PC-3 (cell line): ENCODE data around the gene VILL. TPM values are rescaled to one million over a fixed set of nuclear protein-coding genes. Genes with fewer than 3 reads are reported as not detected.

Experiments used
- ATAC-seq: fragments of 200-7000 bp; cut with Tn5 transposase; 2 replicates; pipeline ENCODE4 v1.9.1; 2020; ENCODE audit warnings: mild to moderate bottlenecking, moderate library complexity
- BruUV-seq: library from RNA; stranded (reverse); fragments of 400-500 nt; replicated peaks from 2 replicates; lab custom pipeline; 2021; lab: Mats Ljungman, UMichigan
- CTCF ChIA-PET: fragments of 300-600 bp; sonication (Branson Sonifier 250); formaldehyde crosslinking; loops from one replicate; lab custom pipeline; 2022; ENCODE audit warnings: antibody characterized with exemption; lab: Charles Lee
- POLR2A ChIA-PET: fragments of 300-600 bp; sonication (Branson Sonifier 250); formaldehyde crosslinking; loops from one replicate; lab custom pipeline; 2022; ENCODE audit warnings: antibody characterized with exemption; ENCODE audit not compliant: unreplicated experiment; lab: Charles Lee
- DNase-seq: peaks from one replicate; pipeline ENCODE4 v3.0.0-alpha.2; 2015
- H2AFZ ChIP-seq: fragments of 300-600 bp; sonication (generic); 2 replicates; pipeline ENCODE4 v1.6.0; 2016; ENCODE audit warnings: antibody characterized with exemption, low read length
- H3F3A ChIP-seq: fragments of 300-600 bp; sonication (generic); one replicate; pipeline ENCODE4 v1.6.0; 2017; ENCODE audit warnings: antibody characterized with exemption, low read length, control low read depth, mild to moderate bottlenecking; ENCODE audit not compliant: unreplicated experiment
- H3K27ac ChIP-seq: fragments of 300-600 bp; sonication (generic); 2 replicates; pipeline ENCODE4 v1.5.1; 2016; ENCODE audit warnings: mild to moderate bottlenecking, low read length
- H3K27me3 ChIP-seq: fragments of 300-600 bp; sonication (generic); 2 replicates; pipeline ENCODE4 v1.6.1; 2016; ENCODE audit warnings: low read length, mixed read lengths
- H3K36me3 ChIP-seq: fragments of 300-600 bp; sonication (generic); 2 replicates; pipeline ENCODE4 v1.6.1; 2016; ENCODE audit warnings: low read depth, mixed run types, low read length, mixed read lengths
- H3K4me1 ChIP-seq: fragments of 300-600 bp; sonication (generic); 2 replicates; pipeline ENCODE4 v1.5.1; 2016; ENCODE audit warnings: low read length; ENCODE audit not compliant: insufficient read depth
- H3K4me2 ChIP-seq: fragments of 300-600 bp; sonication (generic); 2 replicates; pipeline ENCODE4 v1.6.0; 2016; ENCODE audit warnings: low read length
- H3K4me3 ChIP-seq: fragments of 300-600 bp; sonication (generic); 2 replicates; pipeline ENCODE4 v1.5.1; 2016; ENCODE audit warnings: mild to moderate bottlenecking, low read length, mixed read lengths
- H3K79me2 ChIP-seq: fragments of 300-600 bp; sonication (generic); 2 replicates; pipeline ENCODE4 v1.6.1; 2017; ENCODE audit warnings: low read length, mixed read lengths
- H3K9ac ChIP-seq: fragments of 300-600 bp; sonication (generic); 2 replicates; pipeline ENCODE4 v1.6.0; 2016; ENCODE audit warnings: mild to moderate bottlenecking, low read length
- H3K9me2 ChIP-seq: fragments of 300-600 bp; sonication (generic); replicated peaks from 2 replicates; pipeline ENCODE4 v1.6.1; 2016; ENCODE audit warnings: mixed run types, low read length, mixed read lengths
- H3K9me3 ChIP-seq: fragments of 300-600 bp; sonication (generic); 2 replicates; pipeline ENCODE4 v1.6.1; 2016; ENCODE audit warnings: low read length, mixed read lengths
- H4K20me1 ChIP-seq: fragments of 300-600 bp; sonication (generic); 2 replicates; pipeline ENCODE4 v1.6.1; 2016; ENCODE audit warnings: low read length, mixed read lengths
- EZH2 ChIP-seq: fragments of 300-600 bp; sonication (generic); IDR thresholded peaks from one replicate; pipeline ENCODE4 v1.6.1; 2017; ENCODE audit warnings: antibody characterized with exemption, mild to moderate bottlenecking, low read length; ENCODE audit not compliant: unreplicated experiment
- EZH2phosphoT487 ChIP-seq: fragments of 300-600 bp; sonication (generic); IDR thresholded peaks from 2 replicates; pipeline ENCODE4 v1.6.1; 2018; ENCODE audit warnings: mild to moderate bottlenecking, antibody characterized with exemption, low read length, borderline replicate concordance
- intact Hi-C: fragments of 100-400 bp; cut with micrococcal nuclease; formaldehyde crosslinking; loops from 2 replicates; pipeline ENCODE4 v1.9.0; 2023
- total RNA-seq: library from RNA; depleted of rRNA; stranded (reverse); fragments of >200 nt; gene quantifications from 2 replicates; pipeline ENCODE4 v1.2.3, GENCODE V29; 2014
- TF ChIP-seq, protein P1 (sequence below): fragments of 300-600 bp; sonication (generic); conservative IDR thresholded peaks from 2 replicates; pipeline ENCODE4 v1.5.1; 2017; ENCODE audit warnings: antibody characterized with exemption, low read depth, mild to moderate bottlenecking, low read length

VILL gene
- total RNA-seq, 1 experiment from 2014 or later, result 0.44 TPM

- ChIA-PET POLR2A (no interaction called here), CTCF (interaction anchor here (0.6 to 1.8 kb wide), 3 partner anchors 29 to 146 kb away, joined by 3 to 18 read pairs (median 3); no protein-coding TSS in a partner anchor)
- intact Hi-C loops, result no loop called here
- no peaks in the 10 kb centered on the region for H3K27me3 ChIP-seq
- H3K79me2 ChIP-seq, result no peaks in the 10 kb centered on the region
- no peaks in the 10 kb centered on the region for H3K36me3 ChIP-seq
- no peak overlapping the region for H3K27ac ChIP-seq
- no peak overlapping the region for H3K4me2 ChIP-seq
- no TSS peak for BruUV-seq
- no peaks in the 10 kb centered on the region for H3K9me2 ChIP-seq
- H3F3A ChIP-seq, result no peaks in the 10 kb centered on the region
- no peaks in the 10 kb centered on the region for H3K4me1 ChIP-seq
- no peak for ATAC-seq
- no peaks in the 10 kb centered on the region for H4K20me1 ChIP-seq
- H3K4me3 ChIP-seq, result no peak overlapping the region
- H3K9ac ChIP-seq, result no peak overlapping the region
- TF ChIP-seq, protein P1, sequence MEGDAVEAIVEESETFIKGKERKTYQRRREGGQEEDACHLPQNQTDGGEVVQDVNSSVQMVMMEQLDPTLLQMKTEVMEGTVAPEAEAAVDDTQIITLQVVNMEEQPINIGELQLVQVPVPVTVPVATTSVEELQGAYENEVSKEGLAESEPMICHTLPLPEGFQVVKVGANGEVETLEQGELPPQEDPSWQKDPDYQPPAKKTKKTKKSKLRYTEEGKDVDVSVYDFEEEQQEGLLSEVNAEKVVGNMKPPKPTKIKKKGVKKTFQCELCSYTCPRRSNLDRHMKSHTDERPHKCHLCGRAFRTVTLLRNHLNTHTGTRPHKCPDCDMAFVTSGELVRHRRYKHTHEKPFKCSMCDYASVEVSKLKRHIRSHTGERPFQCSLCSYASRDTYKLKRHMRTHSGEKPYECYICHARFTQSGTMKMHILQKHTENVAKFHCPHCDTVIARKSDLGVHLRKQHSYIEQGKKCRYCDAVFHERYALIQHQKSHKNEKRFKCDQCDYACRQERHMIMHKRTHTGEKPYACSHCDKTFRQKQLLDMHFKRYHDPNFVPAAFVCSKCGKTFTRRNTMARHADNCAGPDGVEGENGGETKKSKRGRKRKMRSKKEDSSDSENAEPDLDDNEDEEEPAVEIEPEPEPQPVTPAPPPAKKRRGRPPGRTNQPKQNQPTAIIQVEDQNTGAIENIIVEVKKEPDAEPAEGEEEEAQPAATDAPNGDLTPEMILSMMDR, result no peak
- TF ChIP-seq EZH2 (no peak), EZH2phosphoT487 (no peak)
- no peak overlapping the region for H2AFZ ChIP-seq
- no peak for DNase-seq
- H3K9me3 ChIP-seq, result no peaks in the 10 kb centered on the region
These were observed 22.4 kb upstream of the VILL start for GRCh38 chr3:37968199-37968598.

DNA sequence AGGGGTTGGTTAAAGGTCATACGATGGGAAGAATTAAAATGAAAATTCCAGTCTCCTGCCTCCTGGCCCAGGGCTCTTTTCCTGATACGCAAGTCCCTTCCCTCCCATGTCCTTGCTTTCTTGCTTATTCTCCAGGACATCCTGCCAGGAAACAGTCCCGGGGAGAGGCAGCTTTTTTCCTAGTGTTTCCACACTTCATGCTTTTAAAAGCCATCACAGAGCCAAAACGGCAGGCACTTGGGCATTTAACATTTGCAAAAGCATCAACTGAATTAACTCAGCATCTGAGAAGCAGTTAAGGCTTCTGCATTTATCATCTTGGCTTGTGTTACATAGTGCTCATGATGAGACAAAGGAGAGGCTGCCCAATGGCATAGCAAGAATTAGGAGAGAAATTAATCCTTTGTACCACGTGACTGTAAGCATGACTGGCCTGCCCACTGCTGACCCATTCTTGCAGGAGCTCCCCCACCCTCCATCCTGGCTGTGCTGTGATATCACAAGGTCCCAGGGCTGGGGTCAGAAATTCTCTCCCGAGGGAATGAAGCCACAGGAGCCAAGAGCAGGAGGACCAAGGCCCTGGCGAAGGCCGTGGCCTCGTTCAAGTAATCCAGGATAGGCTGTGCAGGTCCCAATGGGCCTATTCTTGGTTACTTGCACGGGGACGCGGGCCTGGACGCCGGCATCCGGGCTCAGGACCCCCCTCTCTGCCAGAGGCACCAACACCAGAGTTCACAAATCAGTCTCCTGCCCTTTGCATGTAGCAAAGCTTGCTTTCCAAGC is 21.6 kb upstream of the VILL start:
- Histone ChIP-seq H3K79me2 (no peaks in the 10 kb centered on the region), H3K9me2 (no peaks in the 10 kb centered on the region), H4K20me1 (no peaks in the 10 kb centered on the region), H3F3A (no peaks in the 10 kb centered on the region), H3K4me1 (no peaks in the 10 kb centered on the region), H3K4me2 (no peak overlapping the region), H2AFZ (no peak overlapping the region), H3K36me3 (no peaks in the 10 kb centered on the region), H3K27me3 (no peaks in the 10 kb centered on the region), H3K9ac (no peak overlapping the region), H3K4me3 (no peak overlapping the region), H3K27ac (no peak overlapping the region), H3K9me3 (no peaks in the 10 kb centered on the region)
- intact Hi-C loops, result no loop called here
- no peak for TF ChIP-seq EZH2
- TF ChIP-seq EZH2phosphoT487, result no peak
- TF ChIP-seq, protein P1, result no peak
- ATAC-seq, result no peak
- BruUV-seq, result no TSS peak
- DNase-seq, result no peak
- ChIA-PET CTCF (no interaction called here), POLR2A (no interaction called here)

DNA sequence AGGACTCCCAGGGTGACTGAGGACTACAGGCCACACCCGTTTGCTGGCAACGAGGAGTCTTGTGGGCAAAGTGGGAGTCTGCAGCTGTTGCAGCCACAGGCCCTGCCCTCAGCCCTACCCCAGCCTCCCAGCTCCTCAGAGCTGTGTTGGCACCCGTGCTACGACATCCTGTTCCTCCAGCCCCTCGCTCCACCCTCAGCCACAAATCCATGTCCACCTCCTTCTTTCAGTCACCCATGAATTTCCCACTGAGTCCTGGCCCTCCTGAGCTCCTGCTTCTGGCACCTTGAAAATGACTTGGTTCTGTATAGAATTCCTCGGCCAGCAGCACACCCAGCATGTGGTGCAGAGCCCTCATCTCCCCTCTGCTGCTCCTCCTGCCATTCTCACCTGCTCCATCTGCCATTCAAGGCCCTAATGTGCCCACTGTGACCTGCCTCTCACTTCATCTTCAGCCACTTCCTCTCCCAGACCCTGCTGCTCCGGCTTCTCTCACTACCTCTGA is 20.9 kb upstream of the VILL start:
- no peak overlapping the region for H3K9ac ChIP-seq
- BruUV-seq, result no TSS peak
- no peak overlapping the region for H3K4me2 ChIP-seq
- no peaks in the 10 kb centered on the region for H3F3A ChIP-seq
- no peaks in the 10 kb centered on the region for H3K4me1 ChIP-seq
- DNase-seq (no peak), ATAC-seq (no peak)
- ChIA-PET POLR2A (no interaction called here), CTCF (no interaction called here)
- no peaks in the 10 kb centered on the region for H4K20me1 ChIP-seq
- no peaks in the 10 kb centered on the region for H3K9me2 ChIP-seq
- intact Hi-C loops, result loop anchor here (5.0 kb wide), 1 partner anchor 328 kb away; no protein-coding TSS in a partner anchor
- no peaks in the 10 kb centered on the region for H3K36me3 ChIP-seq
- no peaks in the 10 kb centered on the region for H3K27me3 ChIP-seq
- no peak overlapping the region for H3K27ac ChIP-seq
- no peaks in the 10 kb centered on the region for H3K9me3 ChIP-seq
- no peak overlapping the region for H3K4me3 ChIP-seq
- no peak overlapping the region for H2AFZ ChIP-seq
- TF ChIP-seq, protein P1, result no peak
- TF ChIP-seq EZH2 (no peak), EZH2phosphoT487 (no peak)
- no peaks in the 10 kb centered on the region for H3K79me2 ChIP-seq
